ENCODE measurements around the gene ILDR1.

Gene ILDR1

DNA sequence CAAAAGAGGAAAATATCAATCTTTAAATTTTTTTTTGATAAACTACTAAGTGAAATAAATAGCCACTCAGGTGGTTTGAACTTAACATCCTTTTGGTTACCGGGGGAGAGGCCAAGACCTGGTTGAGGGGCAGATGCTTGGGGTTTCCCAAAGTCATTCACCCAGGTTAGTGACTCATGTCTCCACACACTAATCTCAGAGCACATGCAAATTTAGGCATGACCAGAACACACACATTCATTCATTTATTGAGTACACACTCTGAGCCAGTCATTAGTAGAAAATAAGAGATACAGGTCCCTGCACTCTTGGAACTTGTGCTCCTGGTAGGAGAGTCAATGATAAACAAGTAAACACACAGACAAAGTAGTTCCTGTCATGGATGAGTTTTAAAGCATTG is 7.3 kb downstream of the ILDR1 start:
- FAIRE-seq: no peak

DNA sequence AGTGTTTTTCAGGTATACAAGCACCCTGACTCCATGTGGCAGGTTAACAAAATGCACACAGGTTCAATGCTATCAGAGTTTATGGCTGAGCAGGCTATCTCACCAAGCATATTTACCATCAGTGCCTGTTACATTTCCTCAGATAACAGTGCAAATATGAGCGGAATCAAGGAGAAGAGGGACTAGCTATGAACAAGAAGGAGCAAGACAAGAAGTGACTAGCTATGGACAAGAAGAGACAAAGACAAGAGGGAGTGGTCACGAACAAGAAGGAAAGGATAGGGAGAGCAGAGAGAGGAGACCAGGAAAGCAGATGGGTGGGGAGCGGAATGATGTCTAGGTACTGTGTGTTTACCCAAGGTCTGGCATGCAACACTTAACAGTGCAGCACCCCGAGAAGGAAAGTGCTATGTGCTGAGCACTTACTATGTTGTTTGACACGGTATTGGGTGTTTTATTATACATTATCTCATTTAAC is 8.6 kb downstream of the ILDR1 start:
- FAIRE-seq: no peak

DNA sequence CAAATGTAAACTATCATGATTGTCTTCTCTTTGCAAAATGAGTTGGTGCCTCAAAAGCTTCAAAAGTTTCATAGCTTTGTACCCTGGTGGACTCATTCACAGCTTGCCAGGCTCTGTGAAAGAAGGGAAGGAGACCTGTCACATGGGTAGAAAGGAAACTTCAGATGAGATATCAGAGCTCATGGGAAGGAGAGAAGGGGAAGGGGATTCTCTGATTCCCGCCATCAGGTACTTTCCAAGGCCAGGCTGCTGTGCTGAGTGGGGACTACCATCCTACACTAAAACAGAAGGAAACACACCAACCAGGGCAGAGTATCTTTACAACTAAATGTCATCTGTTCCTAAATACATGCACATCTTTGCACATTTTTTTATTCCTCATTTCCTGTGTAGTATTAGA is 9.2 kb downstream of the ILDR1 start:
- FAIRE-seq: no peak

DNA sequence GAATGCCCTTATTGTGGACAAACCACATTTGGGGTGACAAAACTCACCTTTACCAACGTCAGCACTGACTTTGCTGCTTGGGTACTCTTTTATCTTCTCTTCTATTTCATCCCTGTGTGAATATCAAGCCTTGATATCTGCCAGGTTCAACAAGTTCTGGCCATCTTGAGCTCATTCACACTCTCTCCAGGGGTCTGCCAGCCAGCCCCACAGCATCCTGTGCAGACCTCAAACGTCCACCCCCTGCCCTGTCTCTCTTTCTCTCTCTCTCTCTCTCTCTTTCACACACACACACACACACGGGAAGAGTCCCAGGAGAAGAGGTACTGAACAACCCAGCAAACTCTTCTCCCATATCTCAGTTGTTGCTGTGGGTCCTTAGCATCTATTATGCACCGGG is 10.7 kb downstream of the ILDR1 start:
- no peak for FAIRE-seq

- FAIRE-seq: no peak
These were observed 11.5 kb downstream of the ILDR1 start for GRCh38 chr3:122010506-122010905.

GRCh38 chr3:122008166-122008565 is 13.9 kb downstream of the ILDR1 start:
- no peak for FAIRE-seq

- no peak for FAIRE-seq
These were observed 15.8 kb downstream of the ILDR1 start for GRCh38 chr3:122006267-122006666.

GRCh38 chr3:122004991-122005565 is 17.0 kb downstream of the ILDR1 start:
- no peak for FAIRE-seq

DNA sequence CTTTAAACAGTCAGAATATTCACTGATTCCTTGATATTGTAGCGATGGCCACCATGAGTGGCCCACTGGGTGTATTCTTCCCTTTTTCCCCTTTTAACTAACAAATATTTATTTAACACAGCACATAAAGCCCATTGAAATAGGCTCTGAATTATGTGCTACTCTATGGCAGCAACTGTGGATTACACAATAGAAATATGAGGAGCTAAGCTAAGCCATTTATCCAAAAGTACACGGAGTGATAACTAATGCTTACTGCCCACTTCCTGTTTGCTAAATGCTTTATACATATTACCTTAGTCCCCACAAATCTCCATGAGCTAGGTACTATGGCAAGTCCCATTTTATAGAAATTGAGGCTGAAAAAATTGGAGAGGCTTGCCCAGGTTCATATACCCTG is 17.9 kb downstream of the ILDR1 start:
- no peak for FAIRE-seq

DNA sequence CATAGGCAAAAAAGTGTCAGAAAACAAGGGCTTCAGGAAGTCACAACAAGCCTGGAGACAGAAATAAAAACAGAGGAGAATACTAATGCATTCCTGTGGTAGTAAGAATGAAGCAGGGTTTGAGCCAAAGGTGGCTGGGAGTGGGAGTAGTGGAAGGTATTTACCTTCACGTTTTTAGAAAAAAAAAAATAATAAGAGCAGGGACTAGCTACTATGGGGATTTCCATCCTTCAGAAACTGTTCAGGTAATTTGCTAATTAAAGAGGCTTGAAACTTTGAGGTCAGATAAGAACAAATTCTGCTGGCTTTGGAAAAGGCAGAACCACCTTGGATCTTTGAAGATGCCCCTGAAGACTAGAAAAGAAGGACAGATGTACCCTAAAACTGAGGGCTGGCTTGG is 18.4 kb downstream of the ILDR1 start:
- no peak for FAIRE-seq

DNA sequence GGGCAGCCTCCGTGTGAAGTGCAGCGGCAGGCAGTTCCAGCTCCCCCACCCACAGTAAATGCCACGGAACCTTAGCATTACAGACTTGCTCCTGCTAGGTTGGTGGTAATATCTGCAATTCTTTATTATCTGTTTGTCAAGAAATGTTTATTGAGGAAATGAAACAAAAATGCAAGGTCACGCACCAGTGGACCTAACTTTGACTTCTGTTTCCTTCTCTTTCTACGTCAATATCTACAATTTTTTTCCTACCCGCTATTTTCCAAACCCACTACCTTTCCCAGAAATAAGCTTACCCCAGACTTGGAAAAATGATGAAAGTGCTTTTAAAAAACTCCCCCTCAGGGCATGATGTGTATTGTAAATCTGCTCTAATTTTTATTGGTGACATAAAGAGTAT is 18.9 kb downstream of the ILDR1 start:
- FAIRE-seq: no peak

DNA sequence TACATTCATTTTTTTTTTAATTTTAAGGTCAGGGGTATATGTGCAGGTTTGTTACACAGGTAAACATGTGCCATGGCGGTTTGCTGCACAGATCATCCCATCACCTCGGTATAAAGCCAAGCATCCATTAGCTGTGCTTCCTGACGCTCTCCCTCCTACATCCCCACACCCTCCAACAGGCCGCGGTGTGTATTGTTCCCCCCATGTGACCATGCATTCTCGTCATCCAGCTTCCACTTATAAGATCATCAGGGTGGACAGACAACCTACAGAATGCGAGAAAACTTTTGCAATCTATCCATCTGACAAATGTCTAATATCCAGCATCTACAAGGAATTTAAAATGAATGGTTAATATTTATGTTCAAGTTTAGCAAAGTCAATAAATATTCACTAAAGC is 19.4 kb downstream of the ILDR1 start:
- FAIRE-seq: no peak

DNA sequence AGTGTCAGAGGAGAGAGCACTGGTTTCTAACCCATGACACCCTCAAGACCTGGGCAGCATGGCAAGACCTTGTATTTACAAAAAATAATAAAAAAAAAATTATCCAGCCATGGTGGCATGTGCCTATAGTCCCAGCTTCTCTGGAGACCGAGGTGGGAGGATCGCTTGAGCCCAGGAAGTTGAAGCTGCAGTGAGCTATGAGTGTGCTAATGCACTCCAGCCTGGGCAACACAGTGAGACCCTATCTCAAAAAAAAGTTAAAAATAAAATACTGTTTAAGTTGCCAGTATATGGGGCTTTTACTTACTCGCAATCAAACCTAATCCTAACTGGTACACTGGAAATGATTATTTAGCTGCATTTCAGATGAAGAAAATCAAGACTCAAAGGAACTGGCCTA is 20.2 kb downstream of the ILDR1 start:
- no peak for FAIRE-seq

- no peak for FAIRE-seq
These were observed 21.0 kb downstream of the ILDR1 start for GRCh38 chr3:122000936-122001605.

DNA sequence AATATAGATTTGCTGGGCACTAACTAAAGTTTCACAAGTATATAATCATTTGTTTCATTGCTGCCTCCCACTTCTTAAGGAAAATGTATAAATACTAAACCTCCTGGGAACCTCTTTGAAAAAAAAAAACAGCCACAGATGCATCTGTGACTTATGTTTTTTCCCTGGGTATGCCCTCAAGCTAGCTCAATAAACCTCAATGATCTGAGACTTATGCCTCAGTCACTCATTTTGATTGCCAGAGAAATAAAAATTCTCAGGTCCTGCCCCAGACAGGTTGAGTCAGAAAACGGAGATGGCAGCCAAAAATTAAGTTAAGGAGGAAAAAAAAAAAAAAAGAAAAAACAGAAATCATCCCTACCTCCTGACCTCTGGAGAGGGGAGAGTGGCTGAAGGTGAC is 22.1 kb downstream of the ILDR1 start:
- no peak for FAIRE-seq

DNA sequence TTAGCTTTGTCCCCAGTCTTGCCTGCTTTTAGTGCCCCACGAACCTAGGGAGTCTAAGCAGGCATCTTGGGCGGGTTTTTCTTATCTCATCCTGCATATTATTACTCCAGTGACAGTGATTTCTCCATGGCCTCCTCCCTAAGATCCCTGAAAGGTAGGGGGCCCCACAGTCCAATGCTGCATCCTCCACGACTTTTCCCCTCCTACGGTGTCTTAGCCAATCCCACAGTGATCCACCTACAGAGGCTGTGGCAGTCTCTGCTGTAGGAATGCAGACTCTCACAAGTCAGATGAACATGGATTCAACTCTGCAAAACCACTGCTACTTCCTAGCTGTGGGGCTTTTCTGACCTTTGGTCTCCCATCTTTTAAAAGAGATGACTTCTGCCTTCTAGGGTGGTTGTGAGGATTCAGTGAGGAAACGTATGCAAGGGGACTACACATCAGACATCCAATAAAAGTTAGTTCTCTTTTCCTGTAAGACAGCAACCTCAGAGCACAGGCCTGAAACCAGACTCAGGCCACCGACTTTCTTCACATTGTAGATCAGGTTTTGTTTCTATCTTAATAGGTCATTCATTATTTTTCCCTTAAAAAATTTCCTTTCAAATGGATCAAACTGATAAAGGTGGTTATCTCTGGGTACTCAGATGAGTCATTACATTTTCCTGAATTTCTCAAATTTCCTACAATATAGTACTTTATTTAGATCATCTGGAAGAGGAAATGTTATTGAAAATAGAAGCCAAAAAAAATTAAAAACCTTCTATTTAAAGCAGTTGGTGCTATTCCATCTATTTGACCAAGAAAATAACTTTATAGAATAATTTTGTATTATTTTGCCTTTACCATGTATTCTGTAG is 23.2 kb downstream of the ILDR1 start:
- no peak for FAIRE-seq

GRCh38 chr3:121998030-121998580 is 23.9 kb downstream of the ILDR1 start:
- FAIRE-seq: no peak

- FAIRE-seq: no peak
These were observed 24.7 kb downstream of the ILDR1 start for GRCh38 chr3:121997372-121997771.

DNA sequence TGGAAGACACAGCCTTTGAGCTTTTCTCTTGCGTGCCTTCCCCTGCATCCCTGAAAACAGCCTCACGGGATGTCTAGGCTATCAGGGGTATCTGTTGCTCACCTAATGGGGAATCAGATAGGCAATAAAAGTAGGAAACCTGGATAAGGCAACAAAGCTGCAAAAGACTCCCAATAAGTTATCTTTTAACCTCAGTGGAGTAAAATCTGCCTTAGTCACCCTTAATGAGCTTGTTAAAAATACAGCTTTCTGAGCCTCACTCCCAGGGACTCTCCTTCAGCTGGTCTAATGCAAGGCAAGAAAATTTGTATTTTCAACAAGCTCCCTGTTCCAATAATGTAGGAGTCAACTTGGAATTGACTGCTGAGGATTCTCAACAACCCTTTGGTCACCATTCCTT is 25.6 kb downstream of the ILDR1 start:
- no peak for FAIRE-seq

DNA sequence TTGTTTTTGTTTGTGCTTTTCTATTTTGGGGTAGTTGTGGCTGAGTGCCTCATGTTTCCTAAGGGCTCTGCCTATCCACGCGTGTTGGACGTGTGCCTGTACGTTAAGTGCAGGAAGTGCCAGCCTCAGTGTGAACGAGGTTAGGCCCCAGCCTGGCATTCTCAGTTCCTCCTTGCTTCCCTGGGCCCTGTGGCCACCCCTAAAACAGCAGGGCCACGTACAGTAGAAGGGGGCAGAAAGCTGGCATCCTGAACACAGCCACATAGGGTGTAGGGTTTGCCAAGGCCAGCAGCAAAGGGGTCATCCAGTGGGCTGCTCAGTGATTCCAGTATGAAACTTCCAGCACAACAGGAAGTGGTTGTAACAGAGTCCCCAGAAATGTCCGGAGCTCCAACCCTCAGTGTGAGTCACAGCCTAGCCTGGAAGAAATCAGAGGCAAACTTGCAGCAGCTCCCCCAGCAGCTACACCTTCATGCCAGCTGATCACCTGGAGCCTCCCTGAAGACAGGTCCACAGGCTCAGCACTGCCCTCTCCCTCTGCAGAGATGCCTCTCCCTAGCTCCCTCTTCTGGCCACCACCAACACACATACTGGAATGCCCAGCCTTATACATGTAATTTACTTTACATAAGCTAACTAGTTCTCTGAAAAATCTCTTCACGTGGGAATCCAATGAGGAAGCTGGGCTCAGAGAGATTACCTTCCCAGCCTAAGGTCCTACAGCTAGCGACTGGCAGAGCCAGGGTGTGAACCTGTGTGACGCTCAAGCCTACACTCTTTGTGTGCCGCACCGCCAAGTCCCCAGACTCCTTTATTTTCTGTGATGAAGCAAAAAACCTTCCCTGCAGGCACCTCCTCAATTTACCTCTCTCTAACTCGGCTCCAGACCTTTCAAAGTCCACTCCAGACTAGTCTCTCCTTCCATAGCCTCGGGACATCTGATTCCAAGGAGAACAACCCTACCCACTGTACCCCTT is 26.6 kb downstream of the ILDR1 start:
- no peak for FAIRE-seq

GRCh38 chr3:121994551-121994950 is 27.5 kb downstream of the ILDR1 start:
- FAIRE-seq: no peak
